Mesodermal cell (in vitro differentiated cells): ENCODE data around the gene AFAP1L2.

ENCODE experiments used
- H3K27ac ChIP-seq: 2 replicates; pipeline ENCODE4 v1.7.0; 2013; ENCODE audit warnings: mild to moderate bottlenecking, low read depth, low read length, moderate library complexity; ENCODE audit not compliant: severe bottlenecking
- H3K36me3 ChIP-seq: 2 replicates; pipeline ENCODE4 v1.7.1; 2013; ENCODE audit warnings: mild to moderate bottlenecking, low read length, moderate library complexity; ENCODE audit not compliant: control insufficient read depth, insufficient read depth
- H3K4me1 ChIP-seq: one replicate; pipeline ENCODE4 v1.7.1; 2013; ENCODE audit warnings: mild to moderate bottlenecking, low read length; ENCODE audit not compliant: insufficient read depth, control insufficient read depth, poor library complexity, severe bottlenecking
- H3K4me3 ChIP-seq: 2 replicates; pipeline ENCODE4 v1.7.0; 2013; ENCODE audit warnings: low read length, control low read depth, mild to moderate bottlenecking; ENCODE audit not compliant: insufficient read depth, poor library complexity, severe bottlenecking; ENCODE audit errors: extremely low read depth
- H3K9me3 ChIP-seq: 2 replicates; pipeline ENCODE4 v1.7.1; 2013; ENCODE audit warnings: mild to moderate bottlenecking, low read length, moderate library complexity; ENCODE audit not compliant: control insufficient read depth
- WGBS, 2 experiments: methylation state at CpG; one replicate each; pipeline ENCODE4 v1.1.5; 2013; ENCODE audit warnings: missing lambda C conversion rate in 2 of 2; ENCODE audit not compliant: insufficient coverage in 2 of 2; 5-methylcytosine and 5-hydroxymethylcytosine counted together

AFAP1L2 gene

GRCh38 chr10:114310346-114310745, 94.0 kb downstream of the AFAP1L2 start:
- 82 to 90% methylated on average over 4 to 10 of the region's 10 CpGs for WGBS, 2 experiments

GRCh38 chr10:114309364-114309651, 95.0 kb downstream of the AFAP1L2 start:
- Histone ChIP-seq H3K36me3 (peaks cover 43% of the 10 kb centered on the region), H3K4me1 (peaks cover 31% of the 10 kb centered on the region), H3K27ac (no peak overlapping the region), H3K9me3 (no peaks in the 10 kb centered on the region), H3K4me3 (no peak overlapping the region)
- 94 to 100% methylated on average over 2 of the region's 3 CpGs for WGBS, 2 experiments

More at GRCh38 chr10:114310346-114310745, 94.0 kb downstream of the AFAP1L2 start:
- Histone ChIP-seq H3K4me1 (peaks cover 27% of the 10 kb centered on the region), H3K4me3 (no peak overlapping the region), H3K36me3 (peaks cover 45% of the 10 kb centered on the region), H3K9me3 (no peaks in the 10 kb centered on the region), H3K27ac (no peak overlapping the region)

GRCh38 chr10:114308531-114309363, 95.6 kb downstream of the AFAP1L2 start:
- peaks cover 36% of the 10 kb centered on the region for H3K4me1 ChIP-seq
- no peak overlapping the region for H3K27ac ChIP-seq
- 94 to 96% methylated on average over 8 of the region's 9 CpGs for WGBS, 2 experiments
- H3K36me3 ChIP-seq: peaks cover 37% of the 10 kb centered on the region
- no peaks in the 10 kb centered on the region for H3K9me3 ChIP-seq
- no peak overlapping the region for H3K4me3 ChIP-seq

- no peak overlapping the region for H3K4me3 ChIP-seq
- H3K4me1 ChIP-seq: peaks cover 36% of the 10 kb centered on the region
- WGBS, 2 experiments: 88 to 90% methylated on average over 9 to 10 of the region's 10 CpGs
- no peaks in the 10 kb centered on the region for H3K9me3 ChIP-seq
- H3K27ac ChIP-seq: no peak overlapping the region
- H3K36me3 ChIP-seq: peaks cover 27% of the 10 kb centered on the region
These were observed 96.6 kb downstream of the AFAP1L2 start for GRCh38 chr10:114307731-114308130.

- Histone ChIP-seq H3K4me3 (no peak overlapping the region), H3K4me1 (peaks cover 36% of the 10 kb centered on the region), H3K36me3 (peaks cover 32% of the 10 kb centered on the region), H3K27ac (peak overlapping the region; percentile 74), H3K9me3 (no peaks in the 10 kb centered on the region)
- 47 to 67% methylated on average over 3 to 6 of the region's 19 CpGs for WGBS, 2 experiments
These were observed 98.0 kb downstream of the AFAP1L2 start for GRCh38 chr10:114306116-114306973.

GRCh38 chr10:114305521-114305925, 98.8 kb downstream of the AFAP1L2 start:
- 81 to 88% methylated on average over 10 to 18 of the region's 18 CpGs for WGBS, 2 experiments
- no peak overlapping the region for H3K4me3 ChIP-seq

GRCh38 chr10:114304571-114305421, 99.5 kb downstream of the AFAP1L2 start:
- Histone ChIP-seq H3K4me1 (peaks cover 36% of the 10 kb centered on the region), H3K36me3 (peaks cover 47% of the 10 kb centered on the region), H3K4me3 (peak overlapping the region; percentile 23), H3K9me3 (no peaks in the 10 kb centered on the region), H3K27ac (peak overlapping the region; percentile 73)
- WGBS, 2 experiments: 5 to 7% methylated on average over 24 to 28 of the region's 41 CpGs

More at GRCh38 chr10:114305521-114305925, 98.8 kb downstream of the AFAP1L2 start:
- H3K4me1 ChIP-seq: peaks cover 36% of the 10 kb centered on the region
- H3K9me3 ChIP-seq: no peaks in the 10 kb centered on the region
- H3K27ac ChIP-seq: no peak overlapping the region
- H3K36me3 ChIP-seq: peaks cover 40% of the 10 kb centered on the region

GRCh38 chr10:114304017-114304570, 100.2 kb downstream of the AFAP1L2 start:
- Histone ChIP-seq H3K36me3 (peaks cover 48% of the 10 kb centered on the region), H3K27ac (peak overlapping the region; percentile 73), H3K4me3 (no peak overlapping the region), H3K9me3 (no peaks in the 10 kb centered on the region), H3K4me1 (peaks cover 30% of the 10 kb centered on the region)
- WGBS, 2 experiments: 5 to 18% methylated on average over 8 of the region's 14 CpGs

- 67 to 87% methylated on average over 7 to 9 of the region's 10 CpGs for WGBS, 2 experiments
- H3K9me3 ChIP-seq: no peaks in the 10 kb centered on the region
- H3K27ac ChIP-seq: no peak overlapping the region
- no peak overlapping the region for H3K4me3 ChIP-seq
- peaks cover 29% of the 10 kb centered on the region for H3K4me1 ChIP-seq
- H3K36me3 ChIP-seq: peaks cover 48% of the 10 kb centered on the region
These were observed 100.7 kb downstream of the AFAP1L2 start for GRCh38 chr10:114303556-114303955.
